GM21515 (cell line): ENCODE data around the gene NUDT9.
"Not testable (repeated sequence)": the region's sequence is repeated elsewhere in the genome, so short reads cannot be mapped to it uniquely, and the experiment has no call there.

ENCODE experiments used
- ATAC-seq: cut with Tn5 transposase; IDR thresholded peaks from one replicate; pipeline ENCODE4 v1.9.1; 2021; ENCODE audit not compliant: unreplicated experiment

The NUDT9 gene

GRCh38 chr4:87422104-87423052, at the start of gene NUDT9:
NUDT9 (plus strand) TSS chr4:87422573; CDS start chr4:87422906, 333 bp downstream.
- peak; percentile 84 for ATAC-seq

- peak; percentile 62 for ATAC-seq
Observed at GRCh38 chr4:87375719-87376291, 46.6 kb upstream of the NUDT9 start.

GRCh38 chr4:87377816-87378215, 44.6 kb upstream of the NUDT9 start:
- ATAC-seq: no peak

GRCh38 chr4:87382116-87382515, 40.3 kb upstream of the NUDT9 start:
- ATAC-seq: no peak

- no peak for ATAC-seq
Observed at GRCh38 chr4:87382931-87383330, 39.4 kb upstream of the NUDT9 start.

- ATAC-seq: not testable (repeated sequence)
Observed at GRCh38 chr4:87384466-87385132, 37.8 kb upstream of the NUDT9 start.

GRCh38 chr4:87387237-87387636, 35.1 kb upstream of the NUDT9 start:
- ATAC-seq: no peak

- no peak for ATAC-seq
Observed at GRCh38 chr4:87388901-87389300, 33.5 kb upstream of the NUDT9 start.

GRCh38 chr4:87390055-87390454, 32.3 kb upstream of the NUDT9 start:
- ATAC-seq: not testable (repeated sequence)

- ATAC-seq: peak; percentile 2
Observed at GRCh38 chr4:87390551-87390890, 31.9 kb upstream of the NUDT9 start.

- ATAC-seq: peak; percentile 100
Observed at GRCh38 chr4:87390891-87391575, 31.3 kb upstream of the NUDT9 start, which contains the start of gene HSD17B11. HSD17B11 (minus strand) TSS chr4:87391188; CDS start chr4:87391070, 118 bp downstream.

- ATAC-seq: peak; percentile 19
Observed at GRCh38 chr4:87391576-87392054, 30.8 kb upstream of the NUDT9 start.

- ATAC-seq: no peak
Observed at GRCh38 chr4:87392183-87392582, 30.2 kb upstream of the NUDT9 start.

- not testable (repeated sequence) for ATAC-seq
Observed at GRCh38 chr4:87395073-87395472, 27.3 kb upstream of the NUDT9 start.

GRCh38 chr4:87395851-87396250, 26.5 kb upstream of the NUDT9 start:
- ATAC-seq: not testable (repeated sequence)

GRCh38 chr4:87399148-87399547, 23.2 kb upstream of the NUDT9 start:
- no peak for ATAC-seq

- no peak for ATAC-seq
Observed at GRCh38 chr4:87399954-87400353, 22.4 kb upstream of the NUDT9 start.

- not testable (repeated sequence) for ATAC-seq
Observed at GRCh38 chr4:87403732-87404131, 18.6 kb upstream of the NUDT9 start.

- ATAC-seq: no peak
Observed at GRCh38 chr4:87405211-87405820, 17.1 kb upstream of the NUDT9 start.

- ATAC-seq: no peak
Observed at GRCh38 chr4:87406462-87406861, 15.9 kb upstream of the NUDT9 start.
